ENCODE results near the gene ARF1. TPM values are rescaled to one million over a fixed set of nuclear protein-coding genes. Genes with fewer than 3 reads are reported as not detected.

Gene ARF1
- total RNA-seq, 1 donor, result 231 TPM

- H2AFZ ChIP-seq (ENCODE audit: low read length), result no peak overlapping the region
- no peak overlapping the region for H3K27ac ChIP-seq (ENCODE audit: low read depth, low read length)
- H3K79me2 ChIP-seq (ENCODE audit: insufficient read depth, low read length), result peaks cover 100% of the 10 kb centered on the region
- H3K9me3 ChIP-seq (ENCODE audit: low read depth, low read length), result no peaks in the 10 kb centered on the region
- H4K20me1 ChIP-seq (ENCODE audit: insufficient read depth, low read length), result peaks cover 88% of the 10 kb centered on the region
- DNase-seq (ENCODE audit: insufficient read length, low spot score, missing footprints), result peak; percentile 43
- H3K36me3 ChIP-seq (ENCODE audit: insufficient read depth, low read length), result peaks cover 64% of the 10 kb centered on the region
- peaks cover 10% of the 10 kb centered on the region for H3K4me1 ChIP-seq (ENCODE audit: insufficient read depth, low read length)
- no peak overlapping the region for H3K4me3 ChIP-seq (ENCODE audit: insufficient read depth, low read length)
- H3K27me3 ChIP-seq (ENCODE audit: insufficient read depth, low read length), result no peaks in the 10 kb centered on the region
- TF ChIP-seq, protein P1, sequence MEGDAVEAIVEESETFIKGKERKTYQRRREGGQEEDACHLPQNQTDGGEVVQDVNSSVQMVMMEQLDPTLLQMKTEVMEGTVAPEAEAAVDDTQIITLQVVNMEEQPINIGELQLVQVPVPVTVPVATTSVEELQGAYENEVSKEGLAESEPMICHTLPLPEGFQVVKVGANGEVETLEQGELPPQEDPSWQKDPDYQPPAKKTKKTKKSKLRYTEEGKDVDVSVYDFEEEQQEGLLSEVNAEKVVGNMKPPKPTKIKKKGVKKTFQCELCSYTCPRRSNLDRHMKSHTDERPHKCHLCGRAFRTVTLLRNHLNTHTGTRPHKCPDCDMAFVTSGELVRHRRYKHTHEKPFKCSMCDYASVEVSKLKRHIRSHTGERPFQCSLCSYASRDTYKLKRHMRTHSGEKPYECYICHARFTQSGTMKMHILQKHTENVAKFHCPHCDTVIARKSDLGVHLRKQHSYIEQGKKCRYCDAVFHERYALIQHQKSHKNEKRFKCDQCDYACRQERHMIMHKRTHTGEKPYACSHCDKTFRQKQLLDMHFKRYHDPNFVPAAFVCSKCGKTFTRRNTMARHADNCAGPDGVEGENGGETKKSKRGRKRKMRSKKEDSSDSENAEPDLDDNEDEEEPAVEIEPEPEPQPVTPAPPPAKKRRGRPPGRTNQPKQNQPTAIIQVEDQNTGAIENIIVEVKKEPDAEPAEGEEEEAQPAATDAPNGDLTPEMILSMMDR (IDR thresholded peaks at IDR 0.05; ENCODE audit: extremely low read depth, low read depth, low read length), result no peak
- no peak overlapping the region for H3K4me2 ChIP-seq (ENCODE audit: insufficient read depth, low read length)
These were observed 15.0 kb downstream of the ARF1 start for GRCh38 chr1:228097333-228098081.

- H3K4me1 ChIP-seq (ENCODE audit: insufficient read depth, low read length), result peaks cover 11% of the 10 kb centered on the region
- no peak for DNase-seq (ENCODE audit: insufficient read length, low spot score, missing footprints)
- H3K27ac ChIP-seq (ENCODE audit: low read depth, low read length), result no peak overlapping the region
- H3K4me2 ChIP-seq (ENCODE audit: insufficient read depth, low read length), result no peak overlapping the region
- H3K79me2 ChIP-seq (ENCODE audit: insufficient read depth, low read length), result peaks cover 94% of the 10 kb centered on the region
- H3K27me3 ChIP-seq (ENCODE audit: insufficient read depth, low read length), result no peaks in the 10 kb centered on the region
- peaks cover 56% of the 10 kb centered on the region for H3K36me3 ChIP-seq (ENCODE audit: insufficient read depth, low read length)
- H2AFZ ChIP-seq (ENCODE audit: low read length), result no peak overlapping the region
- TF ChIP-seq, protein P1 (IDR thresholded peaks at IDR 0.05; ENCODE audit: extremely low read depth, low read depth, low read length), result no peak
- no peaks in the 10 kb centered on the region for H3K9me3 ChIP-seq (ENCODE audit: low read depth, low read length)
- H4K20me1 ChIP-seq (ENCODE audit: insufficient read depth, low read length), result peaks cover 79% of the 10 kb centered on the region
- no peak overlapping the region for H3K4me3 ChIP-seq (ENCODE audit: insufficient read depth, low read length)
These were observed 15.9 kb downstream of the ARF1 start for GRCh38 chr1:228098323-228098931.

GRCh38 chr1:228099331-228099732 is 16.8 kb downstream of the ARF1 start:
- Histone ChIP-seq H3K4me3 (ENCODE audit: insufficient read depth, low read length) (no peak overlapping the region), H3K79me2 (ENCODE audit: insufficient read depth, low read length) (peaks cover 85% of the 10 kb centered on the region), H3K9me3 (ENCODE audit: low read depth, low read length) (no peaks in the 10 kb centered on the region), H4K20me1 (ENCODE audit: insufficient read depth, low read length) (peaks cover 70% of the 10 kb centered on the region), H2AFZ (ENCODE audit: low read length) (no peak overlapping the region), H3K36me3 (ENCODE audit: insufficient read depth, low read length) (peaks cover 51% of the 10 kb centered on the region), H3K4me2 (ENCODE audit: insufficient read depth, low read length) (no peak overlapping the region), H3K4me1 (ENCODE audit: insufficient read depth, low read length) (peaks cover 20% of the 10 kb centered on the region), H3K27ac (ENCODE audit: low read depth, low read length) (no peak overlapping the region), H3K27me3 (ENCODE audit: insufficient read depth, low read length) (no peaks in the 10 kb centered on the region)
- TF ChIP-seq, protein P1 (IDR thresholded peaks at IDR 0.05; ENCODE audit: extremely low read depth, low read depth, low read length), result no peak
- peak; percentile 58 for DNase-seq (ENCODE audit: insufficient read length, low spot score, missing footprints)
